ENCODE results near the gene TSKS.

Gene TSKS

DNA sequence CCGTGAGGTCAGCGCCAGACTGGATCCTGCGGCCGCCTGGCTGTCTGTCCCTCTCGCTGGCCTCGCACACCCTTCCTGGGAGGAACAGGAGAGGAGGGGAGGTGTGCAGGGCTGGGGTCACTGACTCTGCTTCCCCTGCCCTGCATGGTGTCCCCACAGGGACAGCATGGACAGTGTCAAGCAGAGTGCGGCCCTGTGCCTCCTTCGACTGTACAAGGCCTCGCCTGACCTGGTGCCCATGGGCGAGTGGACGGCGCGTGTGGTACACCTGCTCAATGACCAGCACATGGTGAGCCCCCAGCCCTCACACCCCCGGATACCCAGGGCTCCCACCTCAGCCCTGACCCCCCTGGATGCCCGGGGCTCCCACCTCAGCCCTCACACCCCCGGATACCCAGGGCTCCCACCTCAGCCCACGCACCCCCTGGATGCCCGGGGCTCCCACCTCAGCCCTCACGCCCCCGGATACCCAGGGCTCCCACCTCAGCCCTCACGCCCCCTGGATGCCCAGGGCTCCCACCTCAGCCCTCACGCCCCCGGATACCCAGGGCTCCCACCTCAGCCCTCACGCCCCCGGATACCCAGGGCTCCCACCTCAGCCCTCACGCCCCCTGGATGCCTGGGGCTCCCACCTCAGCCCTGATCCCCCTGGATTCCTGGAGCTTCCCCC is 28.8 kb upstream of the TSKS start:
- H3K27ac ChIP-seq (ENCODE audit: low read length): no peak overlapping the region
- no peak overlapping the region for H3K4me3 ChIP-seq (ENCODE audit: low read length)
- no peaks in the 10 kb centered on the region for H3K9me3 ChIP-seq (ENCODE audit: control insufficient read depth, low read depth, low read length)
- no peaks in the 10 kb centered on the region for H3K4me1 ChIP-seq (ENCODE audit: control insufficient read depth, low read depth, low read length)
- no peaks in the 10 kb centered on the region for H3K27me3 ChIP-seq (ENCODE audit: control insufficient read depth, insufficient read depth, low read length)
- peaks cover 26% of the 10 kb centered on the region for H3K36me3 ChIP-seq (ENCODE audit: control insufficient read depth, low read depth, low read length)
- no peak overlapping the region for H3K9ac ChIP-seq (ENCODE audit: low read length)

DNA sequence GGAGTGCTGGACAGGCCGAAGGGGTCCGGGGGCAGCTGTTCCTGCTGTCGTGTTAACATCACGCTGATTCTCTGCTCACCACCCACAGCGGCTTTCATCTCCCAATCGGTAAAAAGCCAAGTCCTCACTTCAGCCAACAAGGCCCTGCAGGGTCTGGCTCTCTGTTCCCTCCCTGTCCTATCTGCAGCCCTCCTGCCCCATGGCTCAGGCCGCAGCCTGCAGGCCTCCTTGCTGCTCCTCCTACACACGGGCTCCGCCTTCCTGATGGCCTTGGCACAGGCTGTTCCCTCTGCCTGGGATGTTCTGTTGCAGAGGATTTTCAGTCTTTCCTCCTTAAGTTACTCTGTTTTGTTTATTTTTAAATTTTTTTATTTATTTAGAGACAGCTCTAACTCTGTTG is 27.8 kb upstream of the TSKS start:
- H3K9ac ChIP-seq (ENCODE audit: low read length): no peak overlapping the region
- H3K27me3 ChIP-seq (ENCODE audit: control insufficient read depth, insufficient read depth, low read length): no peaks in the 10 kb centered on the region
- no peak overlapping the region for H3K27ac ChIP-seq (ENCODE audit: low read length)
- no peak overlapping the region for H3K4me3 ChIP-seq (ENCODE audit: low read length)
- H3K4me1 ChIP-seq (ENCODE audit: control insufficient read depth, low read depth, low read length): no peaks in the 10 kb centered on the region
- H3K9me3 ChIP-seq (ENCODE audit: control insufficient read depth, low read depth, low read length): no peaks in the 10 kb centered on the region
- H3K36me3 ChIP-seq (ENCODE audit: control insufficient read depth, low read depth, low read length): peaks cover 16% of the 10 kb centered on the region

DNA sequence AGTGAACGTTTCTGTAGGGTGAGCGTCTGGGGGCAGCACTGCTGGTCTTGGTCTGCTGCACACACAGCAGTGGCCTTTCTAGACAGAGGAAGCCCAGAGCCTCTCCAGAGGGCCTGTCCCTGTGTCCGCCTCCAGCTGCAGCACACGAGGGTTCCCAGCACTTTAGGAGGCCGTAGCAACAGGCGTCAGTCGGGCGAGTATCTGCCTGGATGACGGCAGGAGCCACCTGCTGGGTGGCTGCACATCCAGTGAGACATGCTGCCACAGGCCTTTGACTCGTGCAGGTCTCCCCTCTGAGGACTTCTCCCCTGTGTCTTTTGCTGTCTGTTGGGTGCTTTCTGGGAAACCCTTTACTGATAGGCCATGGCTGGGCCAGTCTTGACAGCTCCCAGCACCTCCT is 25.8 kb upstream of the TSKS start:
- no peaks in the 10 kb centered on the region for H3K27me3 ChIP-seq (ENCODE audit: control insufficient read depth, insufficient read depth, low read length)
- H3K4me3 ChIP-seq (ENCODE audit: low read length): no peak overlapping the region
- no peaks in the 10 kb centered on the region for H3K4me1 ChIP-seq (ENCODE audit: control insufficient read depth, low read depth, low read length)
- peaks cover 13% of the 10 kb centered on the region for H3K36me3 ChIP-seq (ENCODE audit: control insufficient read depth, low read depth, low read length)
- H3K9me3 ChIP-seq (ENCODE audit: control insufficient read depth, low read depth, low read length): no peaks in the 10 kb centered on the region
- H3K27ac ChIP-seq (ENCODE audit: low read length): no peak overlapping the region
- no peak overlapping the region for H3K9ac ChIP-seq (ENCODE audit: low read length)

DNA sequence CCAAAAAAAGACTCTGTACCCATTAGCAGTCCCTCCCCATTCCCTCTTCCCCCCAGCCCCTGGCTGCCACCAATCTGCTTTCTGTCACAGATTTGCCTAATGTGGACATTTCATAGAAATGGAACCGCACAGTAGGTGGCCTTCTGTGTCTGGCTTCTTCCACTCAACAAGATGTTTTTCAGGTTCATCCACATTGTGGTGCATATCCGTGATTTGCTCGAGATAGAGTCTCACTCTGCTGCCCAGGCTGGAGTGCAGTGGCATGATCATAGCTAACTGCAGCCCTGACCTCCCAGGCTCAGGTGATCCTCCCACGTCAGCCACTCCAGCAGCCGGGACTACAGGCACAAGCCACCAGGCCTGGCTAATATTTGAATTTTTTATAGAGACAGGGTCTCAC is 24.6 kb upstream of the TSKS start:
- no peak overlapping the region for H3K9ac ChIP-seq (ENCODE audit: low read length)

DNA sequence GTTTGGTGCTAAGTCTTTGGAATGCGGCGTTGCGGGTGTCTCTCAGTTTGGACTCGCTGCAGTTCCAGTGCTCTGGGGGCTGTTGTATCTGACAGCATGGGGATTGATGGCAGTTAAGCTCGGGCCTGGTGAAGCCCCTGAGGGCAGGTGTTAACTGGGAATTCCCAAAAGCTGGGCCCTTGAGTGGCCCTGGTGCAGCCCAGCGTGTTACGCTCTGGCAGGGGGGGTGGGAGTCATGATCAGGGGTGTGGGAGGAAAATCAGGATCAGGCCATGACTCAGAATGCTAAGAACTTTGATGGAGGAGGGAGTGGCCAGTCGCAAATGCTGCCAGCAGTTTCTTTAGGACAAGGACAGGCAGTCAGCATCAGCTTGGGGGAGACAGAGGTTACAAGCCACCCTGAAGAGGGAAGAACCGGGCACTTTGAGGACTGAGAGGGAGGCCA is 23.3 kb upstream of the TSKS start:
- Histone ChIP-seq H3K4me3 (ENCODE audit: low read length) (no peak overlapping the region), H3K27me3 (ENCODE audit: control insufficient read depth, insufficient read depth, low read length) (no peaks in the 10 kb centered on the region), H3K27ac (ENCODE audit: low read length) (no peak overlapping the region), H3K9me3 (ENCODE audit: control insufficient read depth, low read depth, low read length) (no peaks in the 10 kb centered on the region), H3K4me1 (ENCODE audit: control insufficient read depth, low read depth, low read length) (no peaks in the 10 kb centered on the region), H3K9ac (ENCODE audit: low read length) (no peak overlapping the region), H3K36me3 (ENCODE audit: control insufficient read depth, low read depth, low read length) (peaks cover 16% of the 10 kb centered on the region)

More for the DNA sequence above, 24.6 kb upstream of the TSKS start:
- H3K36me3 ChIP-seq (ENCODE audit: control insufficient read depth, low read depth, low read length): peaks cover 15% of the 10 kb centered on the region
- no peaks in the 10 kb centered on the region for H3K9me3 ChIP-seq (ENCODE audit: control insufficient read depth, low read depth, low read length)
- no peaks in the 10 kb centered on the region for H3K27me3 ChIP-seq (ENCODE audit: control insufficient read depth, insufficient read depth, low read length)
- H3K27ac ChIP-seq (ENCODE audit: low read length): no peak overlapping the region
- H3K4me3 ChIP-seq (ENCODE audit: low read length): no peak overlapping the region
- no peaks in the 10 kb centered on the region for H3K4me1 ChIP-seq (ENCODE audit: control insufficient read depth, low read depth, low read length)

DNA sequence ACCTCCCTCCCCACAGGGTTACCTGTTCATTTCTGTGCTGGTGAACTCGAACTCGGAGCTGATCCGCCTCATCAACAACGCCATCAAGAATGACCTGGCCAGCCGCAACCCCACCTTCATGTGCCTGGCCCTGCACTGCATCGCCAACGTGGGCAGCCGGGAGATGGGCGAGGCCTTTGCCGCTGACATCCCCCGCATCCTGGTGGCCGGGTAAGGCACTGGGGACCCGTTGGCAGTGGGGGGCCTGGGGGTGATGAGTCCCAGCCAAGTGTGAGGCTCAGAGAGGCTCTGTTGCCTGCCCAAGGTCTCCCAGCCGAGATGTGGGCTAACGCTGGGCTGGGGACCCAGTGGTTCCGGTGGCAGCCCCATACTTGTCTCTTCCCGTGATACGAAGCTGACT is 19.4 kb upstream of the TSKS start:
- Histone ChIP-seq H3K9ac (ENCODE audit: low read length) (no peak overlapping the region), H3K9me3 (ENCODE audit: control insufficient read depth, low read depth, low read length) (no peaks in the 10 kb centered on the region), H3K36me3 (ENCODE audit: control insufficient read depth, low read depth, low read length) (peaks cover 16% of the 10 kb centered on the region)

DNA sequence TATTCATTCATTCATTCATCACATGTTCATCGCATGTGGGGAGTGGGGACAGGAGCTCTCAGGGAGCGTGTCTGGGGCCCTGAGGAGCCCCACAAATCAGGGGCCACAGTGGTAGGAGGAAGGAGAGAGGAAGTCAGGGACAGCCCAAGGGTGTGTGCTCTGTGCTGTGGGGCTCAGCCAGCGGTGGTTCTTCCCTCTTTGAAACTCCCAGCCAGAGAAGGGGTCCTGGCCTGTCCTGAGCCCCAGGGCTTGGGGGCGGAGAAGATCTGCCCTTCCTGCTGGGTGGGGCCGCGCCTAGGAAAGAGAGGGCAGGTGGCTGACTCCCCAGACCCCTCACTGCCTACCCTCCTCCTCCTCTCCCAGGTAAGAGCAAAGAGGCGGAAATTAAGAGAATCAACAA is 18.3 kb upstream of the TSKS start:
- no peaks in the 10 kb centered on the region for H3K27me3 ChIP-seq (ENCODE audit: control insufficient read depth, insufficient read depth, low read length)
- peaks cover 16% of the 10 kb centered on the region for H3K36me3 ChIP-seq (ENCODE audit: control insufficient read depth, low read depth, low read length)
- H3K27ac ChIP-seq (ENCODE audit: low read length): no peak overlapping the region
- no peak overlapping the region for H3K4me3 ChIP-seq (ENCODE audit: low read length)
- H3K9me3 ChIP-seq (ENCODE audit: control insufficient read depth, low read depth, low read length): no peaks in the 10 kb centered on the region
- no peaks in the 10 kb centered on the region for H3K4me1 ChIP-seq (ENCODE audit: control insufficient read depth, low read depth, low read length)
- H3K9ac ChIP-seq (ENCODE audit: low read length): no peak overlapping the region

More for the DNA sequence above, 19.4 kb upstream of the TSKS start:
- Histone ChIP-seq H3K4me1 (ENCODE audit: control insufficient read depth, low read depth, low read length) (no peaks in the 10 kb centered on the region), H3K4me3 (ENCODE audit: low read length) (no peak overlapping the region), H3K27me3 (ENCODE audit: control insufficient read depth, insufficient read depth, low read length) (no peaks in the 10 kb centered on the region), H3K27ac (ENCODE audit: low read length) (no peak overlapping the region)

DNA sequence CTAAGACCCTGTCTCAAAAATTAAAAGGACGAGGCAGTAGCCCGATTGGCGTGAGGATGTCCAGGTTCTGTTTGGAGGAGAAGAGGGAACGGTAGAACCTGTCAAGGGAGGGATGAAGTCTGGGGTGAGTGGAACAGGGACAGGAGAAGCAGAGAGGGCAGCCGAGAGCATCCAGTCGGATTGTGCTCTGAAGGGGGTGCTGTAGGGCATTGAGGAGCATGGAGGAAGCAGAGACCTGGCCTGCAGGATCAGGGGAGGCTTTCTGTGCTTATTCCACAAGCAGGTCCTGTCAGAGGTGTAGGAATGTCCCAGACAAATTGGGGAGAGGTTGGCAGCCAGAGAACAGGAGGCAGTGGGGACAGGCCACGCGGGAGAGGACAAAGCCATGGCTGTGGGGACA is 17.8 kb upstream of the TSKS start:
- Histone ChIP-seq H3K9ac (ENCODE audit: low read length) (no peak overlapping the region), H3K4me1 (ENCODE audit: control insufficient read depth, low read depth, low read length) (no peaks in the 10 kb centered on the region), H3K36me3 (ENCODE audit: control insufficient read depth, low read depth, low read length) (peaks cover 16% of the 10 kb centered on the region), H3K27ac (ENCODE audit: low read length) (no peak overlapping the region), H3K9me3 (ENCODE audit: control insufficient read depth, low read depth, low read length) (no peaks in the 10 kb centered on the region), H3K4me3 (ENCODE audit: low read length) (no peak overlapping the region), H3K27me3 (ENCODE audit: control insufficient read depth, insufficient read depth, low read length) (no peaks in the 10 kb centered on the region)

DNA sequence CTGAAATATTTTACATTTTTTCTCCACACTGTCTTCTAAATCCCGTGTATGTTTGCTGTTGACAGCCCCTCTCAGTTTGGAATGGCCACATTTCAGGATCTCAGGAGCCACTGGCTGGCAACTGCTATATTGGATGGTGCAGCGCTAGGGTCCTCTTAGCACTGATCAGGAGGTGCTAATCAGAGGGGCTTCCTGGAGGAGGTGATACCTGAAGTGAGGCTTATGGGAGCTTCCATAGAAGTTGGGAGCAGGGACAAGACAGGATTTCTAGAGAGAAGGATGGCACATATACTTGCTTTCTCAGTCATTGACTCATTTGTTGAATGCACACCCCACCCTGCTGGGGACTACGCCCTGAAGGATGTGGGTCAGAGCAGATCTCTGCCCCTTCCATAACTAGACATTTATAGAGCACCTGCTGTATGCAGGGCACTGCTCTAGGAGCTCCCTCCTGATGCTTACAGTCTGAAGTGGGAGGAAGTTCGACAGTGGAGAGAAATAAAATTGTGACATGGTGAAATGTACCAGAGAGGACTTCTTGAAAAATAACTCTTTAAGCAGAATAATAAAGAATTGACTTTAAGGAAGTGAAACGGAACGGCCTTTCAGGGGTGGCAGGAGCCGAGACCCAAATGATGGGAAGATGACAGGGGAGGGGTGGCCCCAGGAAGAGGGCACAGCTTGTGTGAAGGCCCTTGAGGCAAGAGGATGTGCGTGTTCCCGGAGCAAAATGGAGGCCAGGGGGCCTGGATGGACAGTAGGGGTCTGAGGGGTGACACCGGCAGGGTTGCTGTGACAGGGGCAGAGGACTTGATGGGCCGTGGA is 16.8 kb upstream of the TSKS start:
- Histone ChIP-seq H3K4me3 (ENCODE audit: low read length) (no peak overlapping the region), H3K27me3 (ENCODE audit: control insufficient read depth, insufficient read depth, low read length) (no peaks in the 10 kb centered on the region), H3K36me3 (ENCODE audit: control insufficient read depth, low read depth, low read length) (peaks cover 16% of the 10 kb centered on the region), H3K4me1 (ENCODE audit: control insufficient read depth, low read depth, low read length) (no peaks in the 10 kb centered on the region), H3K27ac (ENCODE audit: low read length) (no peak overlapping the region), H3K9ac (ENCODE audit: low read length) (no peak overlapping the region), H3K9me3 (ENCODE audit: control insufficient read depth, low read depth, low read length) (no peaks in the 10 kb centered on the region)

DNA sequence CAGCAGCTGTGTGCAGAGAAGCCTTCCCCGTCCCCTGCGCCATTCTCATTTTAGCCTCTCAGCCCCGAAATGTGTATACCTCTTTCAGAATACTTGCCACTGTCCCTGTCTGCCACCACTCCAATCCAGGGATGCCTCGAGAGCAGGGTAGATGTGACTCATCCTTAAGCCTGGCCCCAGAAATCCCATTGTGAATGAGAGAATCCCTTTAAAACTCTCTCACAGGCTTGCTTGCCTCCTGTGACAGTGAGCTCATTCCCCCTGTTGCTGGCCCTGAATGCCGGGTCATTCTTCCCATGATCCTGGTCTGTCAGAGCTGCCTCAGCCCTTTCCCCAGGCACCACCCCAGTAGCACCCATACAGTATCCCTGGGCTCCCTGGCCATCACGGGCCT is 13.3 kb upstream of the TSKS start:
- Histone ChIP-seq H3K9ac (ENCODE audit: low read length) (no peak overlapping the region), H3K4me3 (ENCODE audit: low read length) (no peak overlapping the region), H3K27ac (ENCODE audit: low read length) (no peak overlapping the region)

DNA sequence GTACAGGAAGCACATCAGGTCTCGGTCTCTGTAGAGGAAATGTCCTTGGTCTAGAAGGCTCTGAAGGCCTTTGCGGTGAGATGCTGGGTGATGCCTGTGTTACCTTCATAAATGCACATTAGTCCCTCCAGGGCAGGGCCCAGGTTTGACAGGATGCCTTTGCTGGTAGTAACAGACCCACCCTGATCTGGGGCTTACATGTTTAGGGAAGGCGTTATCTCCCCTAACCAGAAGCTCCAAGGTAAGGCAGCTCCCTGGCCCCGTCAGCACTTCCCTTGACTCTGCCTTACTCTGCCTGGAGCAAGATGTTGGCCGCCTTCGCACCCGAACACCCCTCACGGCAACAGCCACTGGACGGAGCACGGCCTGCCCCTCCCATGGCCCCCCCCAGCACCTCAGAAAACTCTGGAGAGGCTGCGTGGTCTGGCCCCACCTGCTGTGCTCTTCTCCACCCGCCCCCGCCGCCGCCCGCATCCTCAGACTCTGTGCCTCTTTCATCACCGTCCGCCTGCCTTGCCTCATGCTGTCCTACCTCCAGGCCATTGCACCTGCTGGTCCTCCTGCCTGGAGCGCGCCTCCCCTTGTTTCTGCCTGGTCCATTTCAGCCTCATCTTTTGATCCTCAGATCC is 12.8 kb upstream of the TSKS start:
- Histone ChIP-seq H3K9me3 (ENCODE audit: control insufficient read depth, low read depth, low read length) (no peaks in the 10 kb centered on the region), H3K4me3 (ENCODE audit: low read length) (no peak overlapping the region), H3K9ac (ENCODE audit: low read length) (no peak overlapping the region), H3K27me3 (ENCODE audit: control insufficient read depth, insufficient read depth, low read length) (no peaks in the 10 kb centered on the region), H3K4me1 (ENCODE audit: control insufficient read depth, low read depth, low read length) (no peaks in the 10 kb centered on the region), H3K27ac (ENCODE audit: low read length) (no peak overlapping the region), H3K36me3 (ENCODE audit: control insufficient read depth, low read depth, low read length) (no peaks in the 10 kb centered on the region)

More for the DNA sequence above, 13.3 kb upstream of the TSKS start:
- Histone ChIP-seq H3K9me3 (ENCODE audit: control insufficient read depth, low read depth, low read length) (no peaks in the 10 kb centered on the region), H3K4me1 (ENCODE audit: control insufficient read depth, low read depth, low read length) (no peaks in the 10 kb centered on the region), H3K36me3 (ENCODE audit: control insufficient read depth, low read depth, low read length) (no peaks in the 10 kb centered on the region), H3K27me3 (ENCODE audit: control insufficient read depth, insufficient read depth, low read length) (no peaks in the 10 kb centered on the region)

All from iPS-18a (cell line).